ENCODE measurements around the gene DPM3. TPM values are rescaled to one million over a fixed set of nuclear protein-coding genes. Genes with fewer than 3 reads are reported as not detected.

The DPM3 gene
- total and polyA plus RNA-seq, 2 experiments from 2014 or later = 96.3 to 121 TPM

GRCh38 chr1:155125946-155126555, 14.3 kb downstream of the DPM3 start:
- Histone ChIP-seq H4K20me1 (ENCODE audit: insufficient read depth, poor library complexity, severe bottlenecking) (no peaks in the 10 kb centered on the region), H3K9me3 (ENCODE audit: low read depth) (no peaks in the 10 kb centered on the region), H3K36me3 (replicated peaks; ENCODE audit: insufficient read depth, low read depth) (no peaks in the 10 kb centered on the region), H3K4me3 (no peak overlapping the region), H3K9me2 (replicated peaks; ENCODE audit: insufficient read depth) (no peaks in the 10 kb centered on the region), H3K4me2 (peak overlapping the region; percentile 98), H3K27me3 (no peaks in the 10 kb centered on the region), H3K79me2 (peaks cover 30% of the 10 kb centered on the region), H2AFZ (peak overlapping the region; percentile 2), H3K4me1 (ENCODE audit: insufficient read depth) (peaks cover 32% of the 10 kb centered on the region), H3K27ac (peak overlapping the region; percentile 97)
- 7% methylated on average over 42 of the region's 53 CpGs for WGBS (ENCODE audit: low lambda C conversion rate, missing lambda C conversion rate)
- TF ChIP-seq EZH2phosphoT487 (IDR thresholded peaks at IDR 0.05; ENCODE audit: low read depth, severe bottlenecking, unreplicated experiment) (no peak), EZH2 (IDR thresholded peaks at IDR 0.05; ENCODE audit: borderline replicate concordance) (peak; percentile 2), CTCF (IDR thresholded peaks at IDR 0.05; ENCODE audit: poor library complexity) (no peak)
- DNase-seq (ENCODE audit: low spot score) = peak; percentile 84

- TF ChIP-seq EZH2phosphoT487 (IDR thresholded peaks at IDR 0.05; ENCODE audit: low read depth, severe bottlenecking, unreplicated experiment) (no peak), CTCF (IDR thresholded peaks at IDR 0.05; ENCODE audit: poor library complexity) (no peak), EZH2 (IDR thresholded peaks at IDR 0.05; ENCODE audit: borderline replicate concordance) (no peak)
- peaks cover 36% of the 10 kb centered on the region for H3K4me1 ChIP-seq (ENCODE audit: insufficient read depth)
- no peak for DNase-seq (ENCODE audit: low spot score)
Measured at GRCh38 chr1:155125511-155125945, 14.8 kb downstream of the DPM3 start.

GRCh38 chr1:155124503-155125463, 15.5 kb downstream of the DPM3 start:
- no peak for TF ChIP-seq EZH2 (IDR thresholded peaks at IDR 0.05; ENCODE audit: borderline replicate concordance)
- TF ChIP-seq EZH2phosphoT487 (IDR thresholded peaks at IDR 0.05; ENCODE audit: low read depth, severe bottlenecking, unreplicated experiment) = no peak
- TF ChIP-seq CTCF (IDR thresholded peaks at IDR 0.05; ENCODE audit: poor library complexity) = no peak
- peaks cover 20% of the 10 kb centered on the region for H3K79me2 ChIP-seq
- H3K4me2 ChIP-seq = peak overlapping the region; percentile 98
- no peaks in the 10 kb centered on the region for H4K20me1 ChIP-seq (ENCODE audit: insufficient read depth, poor library complexity, severe bottlenecking)
- WGBS (ENCODE audit: low lambda C conversion rate, missing lambda C conversion rate) = 72% methylated on average over 16 of the region's 16 CpGs
- H3K27me3 ChIP-seq = no peaks in the 10 kb centered on the region
- H3K4me3 ChIP-seq = no peak overlapping the region
- no peaks in the 10 kb centered on the region for H3K9me3 ChIP-seq (ENCODE audit: low read depth)
- no peaks in the 10 kb centered on the region for H3K9me2 ChIP-seq (replicated peaks; ENCODE audit: insufficient read depth)
- H3K36me3 ChIP-seq (replicated peaks; ENCODE audit: insufficient read depth, low read depth) = no peaks in the 10 kb centered on the region
- no peak for DNase-seq (ENCODE audit: low spot score)
- peaks cover 41% of the 10 kb centered on the region for H3K4me1 ChIP-seq (ENCODE audit: insufficient read depth)
- H2AFZ ChIP-seq = no peak overlapping the region
- peak overlapping the region; percentile 97 for H3K27ac ChIP-seq

More at GRCh38 chr1:155125511-155125945, 14.8 kb downstream of the DPM3 start:
- Histone ChIP-seq H3K79me2 (peaks cover 25% of the 10 kb centered on the region), H3K9me2 (replicated peaks; ENCODE audit: insufficient read depth) (no peaks in the 10 kb centered on the region), H3K4me2 (peak overlapping the region; percentile 98), H4K20me1 (ENCODE audit: insufficient read depth, poor library complexity, severe bottlenecking) (no peaks in the 10 kb centered on the region), H3K4me3 (no peak overlapping the region), H2AFZ (no peak overlapping the region), H3K9me3 (ENCODE audit: low read depth) (no peaks in the 10 kb centered on the region), H3K36me3 (replicated peaks; ENCODE audit: insufficient read depth, low read depth) (no peaks in the 10 kb centered on the region), H3K27ac (peak overlapping the region; percentile 97), H3K27me3 (no peaks in the 10 kb centered on the region)
- WGBS (ENCODE audit: low lambda C conversion rate, missing lambda C conversion rate) = 55% methylated on average over 11 of the region's 11 CpGs
